ENCODE data around the gene VKORC1L1. TPM values are rescaled to one million over a fixed set of nuclear protein-coding genes. Genes with fewer than 3 reads are reported as not detected.
A peak's percentile ranks its signal among the peaks of the same experiment; 100 is the strongest.
"Not testable (repeated sequence)": the region's sequence is repeated elsewhere in the genome, so short reads cannot be mapped to it uniquely, and the experiment has no call there.

Gene VKORC1L1
- total and polyA plus RNA-seq, 4 experiments from 2014 or later: 2.2 to 12.6 (median 7.7) TPM

DNA sequence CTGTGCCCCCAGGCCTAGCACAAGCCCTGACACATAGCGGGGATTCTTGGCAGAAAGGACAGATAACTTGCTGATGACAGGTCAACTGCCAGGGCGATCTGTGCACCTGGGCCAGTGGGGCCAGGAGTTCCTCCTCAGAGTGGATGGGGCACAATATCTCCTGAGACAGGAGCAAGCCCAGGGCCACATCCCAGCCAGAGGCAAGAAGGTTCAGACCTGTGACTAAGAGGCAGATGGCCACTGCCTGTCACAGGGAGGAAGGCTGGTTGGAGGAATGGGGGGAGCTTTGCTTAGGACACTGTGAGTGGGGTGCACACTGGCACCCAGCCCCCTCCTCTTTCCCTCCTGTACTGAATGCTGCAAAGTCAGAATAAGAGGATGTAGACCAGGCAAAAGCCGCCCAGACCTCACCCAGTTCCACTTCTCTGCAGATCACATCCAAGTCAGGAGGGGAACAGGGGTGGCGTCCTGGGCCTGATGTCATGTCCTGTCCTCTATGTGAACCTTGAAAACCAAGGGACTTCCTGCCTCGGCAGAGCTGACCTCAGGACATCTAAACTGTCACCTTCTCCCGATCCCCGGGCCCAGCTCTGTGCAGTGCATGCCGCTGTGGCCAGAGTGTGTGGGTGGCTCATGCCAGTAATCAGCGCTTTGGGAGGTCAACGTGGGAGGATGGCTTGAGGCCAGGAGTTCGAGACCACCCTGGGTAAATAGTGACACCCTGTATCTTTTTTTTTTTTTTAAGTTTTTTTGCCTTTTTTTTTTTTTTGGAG, 107.8 kb downstream of the VKORC1L1 start:
- peak; percentile 54 to 82 (median 68) for DNase-seq
- H3K4me3 ChIP-seq (ENCODE audit: low read length in 2 of 2): peak overlapping the region; percentile 4 to 42
- peaks cover 12% of the 10 kb centered on the region for H3K36me3 ChIP-seq (ENCODE audit: insufficient read depth, low read length)
- CTCF ChIA-PET (ENCODE audit: partially characterized antibody): no interaction called here
- no peaks in the 10 kb centered on the region for H3K27me3 ChIP-seq (ENCODE audit: insufficient read depth, low read length)
- H3K9me3 ChIP-seq (ENCODE audit: control insufficient read depth in 1 of 2, low read length in 2 of 2): no peaks in the 10 kb centered on the region
- Mint-ChIP-seq H3K36me3 (peaks cover 0 to 15% of the 10 kb centered on the region in 2 donors), H3K4me3 (peak overlapping the region; percentile 82 to 95 (median 87)), H3K27ac (peak overlapping the region; percentile 85 to 96 (median 92)), H3K9me3 (no peaks in the 10 kb centered on the region), H3K27me3 (no peaks in the 10 kb centered on the region), H3K4me1 (peaks cover 6 to 12% (median 9%) of the 10 kb centered on the region in 4 donors)
- peaks cover 17% of the 10 kb centered on the region for H3K4me1 ChIP-seq (ENCODE audit: insufficient read depth, low read length)
- peak overlapping the region; percentile 64 for H3K27ac ChIP-seq (ENCODE audit: low read depth, low read length)
- POLR2A ChIA-PET (ENCODE audit: partially characterized antibody): interaction anchor here (0.5 to 1.4 kb wide), 6 partner anchors 10 to 1322 kb away, joined by 3 to 5 read pairs (median 3); no protein-coding TSS in a partner anchor
- intact Hi-C loops (cut with micrococcal nuclease): loop anchor here (2.0 kb wide), 1 partner anchor 512 kb away; no protein-coding TSS in a partner anchor

DNA sequence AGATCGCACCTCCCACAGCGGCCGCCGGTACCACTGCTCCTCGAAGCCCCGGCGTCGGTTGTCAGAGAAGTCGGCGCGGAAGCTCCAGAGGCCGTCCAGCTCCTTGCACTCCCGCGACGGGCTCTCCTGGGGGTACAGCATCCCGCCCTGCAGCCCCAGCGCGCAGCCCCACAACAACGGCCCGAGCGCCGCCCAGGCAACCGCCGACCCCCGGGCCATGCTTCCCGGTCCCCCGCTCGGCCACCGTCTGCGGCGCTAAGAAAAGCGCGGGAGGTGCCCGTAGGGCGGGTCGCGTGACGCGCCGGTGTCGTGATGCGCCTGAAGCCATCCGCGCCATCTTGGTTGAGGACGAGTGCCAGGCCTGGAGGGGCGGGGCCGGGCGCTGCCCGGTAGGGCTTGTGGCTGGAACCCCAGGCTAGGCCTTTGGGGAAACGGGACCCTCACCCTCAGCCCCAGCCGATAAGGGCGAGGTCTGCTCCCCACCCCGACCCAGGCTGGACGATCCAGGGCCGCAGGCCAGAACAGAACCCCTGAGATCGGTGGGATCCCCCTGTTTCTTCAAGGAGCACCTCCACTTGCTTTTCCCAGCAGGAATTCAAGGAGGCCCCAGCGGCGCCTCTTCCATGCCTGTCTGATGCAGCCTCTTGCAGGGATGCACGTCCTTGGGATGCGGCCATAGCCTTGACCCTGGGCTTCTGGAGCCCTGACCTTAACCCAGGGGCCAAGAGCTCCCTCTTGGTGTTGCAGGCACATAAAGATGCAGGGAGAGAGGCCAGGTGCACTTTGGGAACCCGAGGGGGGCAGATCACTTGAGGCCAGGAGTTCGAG, 109.3 kb downstream of the VKORC1L1 start, which contains the start of gene GUSB:
Gene GUSB (minus strand): TSS at position 249 of the 828 bp plus-strand sequence. CDS start 30 bp downstream, at position 219.
- H3K27me3 Mint-ChIP-seq: no peaks in the 10 kb centered on the region
- H3K4me1 ChIP-seq (ENCODE audit: insufficient read depth, low read length): peaks cover 17% of the 10 kb centered on the region
- H3K27me3 ChIP-seq (ENCODE audit: insufficient read depth, low read length): no peaks in the 10 kb centered on the region
- peak; percentile 84 to 87 (median 86) for DNase-seq
- ChIA-PET POLR2A (ENCODE audit: partially characterized antibody) (interaction anchor here (0.7 to 1.5 kb wide), 6 partner anchors 12 to 511 kb away, joined by 3 to 6 read pairs (median 4); partner anchors contain the start of gene CRCP), CTCF (ENCODE audit: partially characterized antibody) (no interaction called here)
- H3K9me3 Mint-ChIP-seq: no peaks in the 10 kb centered on the region
- intact Hi-C loops (cut with micrococcal nuclease): loop anchor here (2.0 kb wide), 5 partner anchors 93 to 511 kb away; partner anchors contain the start of genes ASL, CRCP and VKORC1L1
- no peaks in the 10 kb centered on the region for H3K9me3 ChIP-seq (ENCODE audit: control insufficient read depth in 1 of 2, low read length in 2 of 2)
- H3K36me3 Mint-ChIP-seq: peaks cover 0 to 12% of the 10 kb centered on the region in 2 donors
- H3K27ac ChIP-seq (ENCODE audit: low read depth, low read length): peak within 1 kb of the TSS; percentile 64
- H3K4me3 Mint-ChIP-seq: peak within 1 kb of the TSS; percentile 82 to 95 (median 87)
- peaks cover 7% of the 10 kb centered on the region for H3K36me3 ChIP-seq (ENCODE audit: insufficient read depth, low read length)
- peak within 1 kb of the TSS; percentile 85 to 96 (median 92) for H3K27ac Mint-ChIP-seq
- H3K4me1 Mint-ChIP-seq: peaks cover 6 to 12% (median 9%) of the 10 kb centered on the region in 4 donors
- peak within 1 kb of the TSS; percentile 47 to 90 for H3K4me3 ChIP-seq (ENCODE audit: low read length in 2 of 2)

DNA sequence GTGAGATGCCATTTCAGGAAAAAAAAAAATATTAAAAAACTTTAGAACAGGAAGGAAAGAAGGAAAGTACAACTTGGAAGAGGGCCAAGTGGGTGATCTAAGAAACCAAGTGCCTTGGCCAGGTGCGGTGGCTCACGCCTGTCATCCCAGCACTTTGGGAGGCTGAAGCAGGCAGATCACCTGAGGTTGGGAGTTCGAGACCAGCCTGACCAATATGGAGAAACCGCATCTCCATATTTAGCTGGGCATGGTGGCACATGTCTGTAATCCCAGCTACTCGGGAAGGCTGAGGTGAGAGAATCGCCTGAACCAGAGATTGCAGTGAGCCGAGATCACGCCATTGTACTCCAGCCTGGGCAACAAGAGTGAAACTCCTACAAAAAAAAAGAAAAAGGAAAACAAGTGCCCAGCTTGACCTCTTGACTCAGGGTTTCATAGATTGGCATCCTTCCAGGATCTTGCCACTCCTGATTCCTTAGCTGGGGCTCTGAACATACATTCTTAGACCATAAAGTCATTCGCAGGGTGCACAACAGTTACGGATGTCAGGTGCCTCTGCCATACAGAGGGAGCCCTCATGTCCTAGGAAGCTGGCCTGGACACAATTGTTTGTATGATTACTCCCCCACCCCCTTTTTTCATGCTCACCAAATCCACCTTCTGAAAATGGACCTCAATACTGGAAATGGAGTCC, 111.2 kb downstream of the VKORC1L1 start:
- intact Hi-C loops (cut with micrococcal nuclease): loop anchor here (2.0 kb wide), 4 partner anchors 91 to 233 kb away; partner anchors contain the start of genes ASL, CRCP and VKORC1L1
- no peaks in the 10 kb centered on the region for H3K9me3 ChIP-seq (ENCODE audit: control insufficient read depth in 1 of 2, low read length in 2 of 2)
- peaks cover 6% of the 10 kb centered on the region for H3K36me3 ChIP-seq (ENCODE audit: insufficient read depth, low read length)
- Mint-ChIP-seq H3K4me3 (no peak overlapping the region), H3K27me3 (no peaks in the 10 kb centered on the region), H3K9me3 (no peaks in the 10 kb centered on the region), H3K27ac (peak overlapping the region in 1 of 7 donors; percentile 24), H3K36me3 (peaks cover 0 to 9% of the 10 kb centered on the region in 2 donors), H3K4me1 (peaks cover 4 to 12% (median 9%) of the 10 kb centered on the region in 4 donors)
- POLR2A ChIA-PET (ENCODE audit: partially characterized antibody): no interaction called here
- H3K27me3 ChIP-seq (ENCODE audit: insufficient read depth, low read length): no peaks in the 10 kb centered on the region
- CTCF ChIA-PET (ENCODE audit: partially characterized antibody): interaction anchor here (1.4 kb wide), 1 partner anchor 86 kb away, joined by 3 read pairs; no protein-coding TSS in a partner anchor
- no peak overlapping the region for H3K27ac ChIP-seq (ENCODE audit: low read depth, low read length)
- peaks cover 17% of the 10 kb centered on the region for H3K4me1 ChIP-seq (ENCODE audit: insufficient read depth, low read length)
- DNase-seq: no peak
- no peak overlapping the region for H3K4me3 ChIP-seq (ENCODE audit: low read length in 2 of 2)

DNA sequence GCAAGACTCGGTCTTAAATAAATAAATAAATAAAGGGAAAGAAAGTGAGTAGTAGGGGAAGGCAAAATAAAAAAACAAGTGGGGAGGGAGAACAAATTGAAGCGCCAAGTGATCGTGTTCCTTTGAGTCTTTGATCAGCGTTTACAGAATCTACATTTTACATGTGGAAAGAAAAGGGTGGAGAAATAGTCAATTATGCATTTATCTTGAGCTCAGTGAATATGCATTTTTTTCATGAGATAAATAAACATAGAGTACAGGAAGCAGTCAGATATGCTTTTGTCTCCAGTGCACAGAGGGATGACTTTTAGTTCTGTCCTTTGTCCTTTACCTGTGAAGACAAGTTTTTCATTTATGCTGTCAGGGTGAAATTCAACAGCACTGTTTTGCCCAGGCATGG, 115.2 kb downstream of the VKORC1L1 start:
- no peak overlapping the region for H3K4me3 ChIP-seq (ENCODE audit: low read length in 2 of 2)
- Mint-ChIP-seq H3K4me1 (no peaks in the 10 kb centered on the region), H3K9me3 (no peaks in the 10 kb centered on the region), H3K4me3 (no peak overlapping the region), H3K36me3 (no peaks in the 10 kb centered on the region), H3K27me3 (no peaks in the 10 kb centered on the region), H3K27ac (no peak overlapping the region)
- no peaks in the 10 kb centered on the region for H3K4me1 ChIP-seq (ENCODE audit: insufficient read depth, low read length)
- intact Hi-C loops (cut with micrococcal nuclease): no loop called here
- H3K27me3 ChIP-seq (ENCODE audit: insufficient read depth, low read length): no peaks in the 10 kb centered on the region
- ChIA-PET CTCF (ENCODE audit: partially characterized antibody) (interaction anchor here (0.8 kb wide), 1 partner anchor 43 kb away, joined by 3 read pairs; no protein-coding TSS in a partner anchor), POLR2A (ENCODE audit: partially characterized antibody) (no interaction called here)
- H3K27ac ChIP-seq (ENCODE audit: low read depth, low read length): no peak overlapping the region
- no peaks in the 10 kb centered on the region for H3K36me3 ChIP-seq (ENCODE audit: insufficient read depth, low read length)
- no peak for DNase-seq
- H3K9me3 ChIP-seq (ENCODE audit: control insufficient read depth in 1 of 2, low read length in 2 of 2): no peaks in the 10 kb centered on the region

DNA sequence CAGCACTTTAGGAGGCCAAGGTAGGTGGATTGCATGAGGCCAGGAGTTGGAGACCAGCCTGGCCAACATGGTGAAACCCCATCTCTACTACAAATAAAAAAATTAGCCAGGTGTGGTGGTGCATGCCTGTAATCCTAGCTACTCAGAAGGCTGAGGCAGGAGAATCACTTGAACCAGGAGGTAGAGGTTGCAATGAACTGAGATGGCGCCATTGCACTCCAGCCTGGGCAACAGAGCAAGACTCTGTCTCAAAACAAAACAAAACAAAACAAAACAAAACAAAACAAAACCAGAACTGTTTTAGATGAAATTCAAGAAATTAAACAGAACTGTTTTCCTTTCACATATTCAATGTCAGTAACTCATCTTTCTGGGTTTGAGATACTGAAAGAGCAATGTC, 115.6 kb downstream of the VKORC1L1 start:
- H3K36me3 Mint-ChIP-seq; H3K4me1 ChIP-seq (ENCODE audit: insufficient read depth, low read length); CTCF ChIA-PET (ENCODE audit: partially characterized antibody); H3K9me3 ChIP-seq (ENCODE audit: control insufficient read depth in 1 of 2, low read length in 2 of 2); H3K9me3 Mint-ChIP-seq; DNase-seq; H3K4me3 ChIP-seq (ENCODE audit: low read length in 2 of 2); H3K4me3 Mint-ChIP-seq; H3K36me3 ChIP-seq (ENCODE audit: insufficient read depth, low read length); H3K4me1 Mint-ChIP-seq; H3K27ac Mint-ChIP-seq; H3K27ac ChIP-seq (ENCODE audit: low read depth, low read length); intact Hi-C loops (cut with micrococcal nuclease); H3K27me3 ChIP-seq (ENCODE audit: insufficient read depth, low read length); H3K27me3 Mint-ChIP-seq: not testable (repeated sequence)
- POLR2A ChIA-PET (ENCODE audit: partially characterized antibody): interaction anchor here (0.6 kb wide), 1 partner anchor 145 kb away, joined by 3 read pairs; no protein-coding TSS in a partner anchor

DNA sequence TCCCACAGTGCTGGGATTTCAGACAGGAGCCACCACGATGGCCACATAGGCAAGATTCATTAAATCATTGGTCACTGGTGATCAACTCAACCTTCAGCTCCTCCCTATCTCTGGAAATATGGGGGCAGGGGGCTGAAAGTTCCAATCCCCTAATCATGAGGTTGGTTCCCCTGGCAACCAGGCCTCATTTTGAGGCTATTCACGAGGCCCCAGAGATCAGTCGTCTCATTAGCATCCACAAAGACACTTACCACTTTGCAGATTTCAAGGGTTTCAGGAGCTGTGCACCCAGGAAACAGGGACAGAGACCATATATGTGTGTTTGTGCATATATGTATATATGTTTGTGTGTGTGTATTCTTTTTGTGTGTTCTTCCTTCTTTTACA, 116.8 kb downstream of the VKORC1L1 start:
- Histone ChIP-seq H3K9me3 (ENCODE audit: control insufficient read depth in 1 of 2, low read length in 2 of 2) (no peaks in the 10 kb centered on the region), H3K4me1 (ENCODE audit: insufficient read depth, low read length) (no peaks in the 10 kb centered on the region), H3K36me3 (ENCODE audit: insufficient read depth, low read length) (no peaks in the 10 kb centered on the region), H3K4me3 (ENCODE audit: low read length in 2 of 2) (no peak overlapping the region), H3K27me3 (ENCODE audit: insufficient read depth, low read length) (no peaks in the 10 kb centered on the region), H3K27ac (ENCODE audit: low read depth, low read length) (no peak overlapping the region)
- POLR2A ChIA-PET (ENCODE audit: partially characterized antibody): no interaction called here
- CTCF ChIA-PET (ENCODE audit: partially characterized antibody): no interaction called here
- no peaks in the 10 kb centered on the region for H3K36me3 Mint-ChIP-seq
- no peak overlapping the region for H3K27ac Mint-ChIP-seq
- DNase-seq: no peak
- no peaks in the 10 kb centered on the region for H3K9me3 Mint-ChIP-seq
- intact Hi-C loops (cut with micrococcal nuclease): no loop called here
- H3K4me3 Mint-ChIP-seq: no peak overlapping the region
- no peaks in the 10 kb centered on the region for H3K27me3 Mint-ChIP-seq
- no peaks in the 10 kb centered on the region for H3K4me1 Mint-ChIP-seq

All from CD4-positive, alpha-beta memory T cell (primary cell).